ENCODE measurements around the gene TOMM34.

GRCh38 chr20:44928595-44928994 is 31.6 kb downstream of the TOMM34 start:
- TF ChIP-seq CTCF (IDR thresholded peaks at IDR 0.05) (no peak), POLR2A (IDR thresholded peaks at IDR 0.05) (no peak), POLR2AphosphoS5 (IDR thresholded peaks at IDR 0.05) (no peak)

All from prostate gland (tissue), 2 donors.